Colon (tissue), 2 donors: Measurements from ENCODE around the gene SLC6A4.

Source experiments
- FAIRE-seq: peaks from 2 replicates; lab custom pipeline; 2012; peaks lifted over from hg19 to GRCh38; lab: Jason Lieb, UNC
- donor health status: control.
- donor health status: control.

The SLC6A4 gene

GRCh38 chr17:30235386-30236296 lies at the start of gene SLC6A4:
TSS of gene SLC6A4 (minus strand) at chr17:30235697. CDS start at chr17:30221958, 13,739 bp downstream.
- FAIRE-seq: no peak

- FAIRE-seq: no peak
Measured at GRCh38 chr17:30279156-30279555, 43.7 kb upstream of the SLC6A4 start.

GRCh38 chr17:30278032-30278431 lies 42.5 kb upstream of the SLC6A4 start:
- no peak for FAIRE-seq

- no peak for FAIRE-seq
Measured at GRCh38 chr17:30275911-30276310, 40.4 kb upstream of the SLC6A4 start.

- no peak for FAIRE-seq
Measured at GRCh38 chr17:30274887-30275286, 39.4 kb upstream of the SLC6A4 start.

GRCh38 chr17:30273373-30273772 lies 37.9 kb upstream of the SLC6A4 start:
- FAIRE-seq: no peak

- no peak for FAIRE-seq
Measured at GRCh38 chr17:30271102-30271501, 35.6 kb upstream of the SLC6A4 start.

GRCh38 chr17:30267625-30268024 lies 32.1 kb upstream of the SLC6A4 start:
- FAIRE-seq: no peak

GRCh38 chr17:30263552-30264333 lies 28.2 kb upstream of the SLC6A4 start:
- no peak for FAIRE-seq

- FAIRE-seq: no peak
Measured at GRCh38 chr17:30256756-30257506, 21.4 kb upstream of the SLC6A4 start.

GRCh38 chr17:30254150-30254549 lies 18.7 kb upstream of the SLC6A4 start:
- no peak for FAIRE-seq

GRCh38 chr17:30253312-30253711 lies 17.8 kb upstream of the SLC6A4 start:
- no peak for FAIRE-seq

GRCh38 chr17:30251931-30252330 lies 16.4 kb upstream of the SLC6A4 start:
- no peak for FAIRE-seq

- FAIRE-seq: no peak
Measured at GRCh38 chr17:30249460-30249859, 14.0 kb upstream of the SLC6A4 start.

GRCh38 chr17:30248786-30249185 lies 13.3 kb upstream of the SLC6A4 start:
- FAIRE-seq: no peak

GRCh38 chr17:30246460-30246859 lies 11.0 kb upstream of the SLC6A4 start:
- no peak for FAIRE-seq

- no peak for FAIRE-seq
Measured at GRCh38 chr17:30244853-30245385, 9.4 kb upstream of the SLC6A4 start.

- FAIRE-seq: no peak
Measured at GRCh38 chr17:30243568-30243967, 8.1 kb upstream of the SLC6A4 start.

- no peak for FAIRE-seq
Measured at GRCh38 chr17:30243002-30243401, 7.5 kb upstream of the SLC6A4 start.

- no peak for FAIRE-seq
Measured at GRCh38 chr17:30241051-30241450, 5.6 kb upstream of the SLC6A4 start.

- no peak for FAIRE-seq
Measured at GRCh38 chr17:30240177-30240576, 4.7 kb upstream of the SLC6A4 start.

GRCh38 chr17:30239089-30239462 lies 3.6 kb upstream of the SLC6A4 start:
- no peak for FAIRE-seq
